ENCODE results near the gene ABITRAM.
"Not testable (repeated sequence)": the region's sequence is repeated elsewhere in the genome, so short reads cannot be mapped to it uniquely, and the experiment has no call there.

Gene ABITRAM, protein sequence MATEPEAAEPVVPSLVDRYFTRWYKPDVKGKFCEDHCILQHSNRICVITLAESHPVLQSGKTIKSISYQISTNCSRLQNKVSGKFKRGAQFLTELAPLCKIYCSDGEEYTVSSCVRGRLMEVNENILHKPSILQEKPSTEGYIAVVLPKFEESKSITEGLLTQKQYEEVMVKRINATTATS

GRCh38 chr9:108934323-108934893 lies at the start of gene ABITRAM:
TSS of gene ABITRAM (plus strand) at chr9:108934400. CDS start at chr9:108934487, 87 bp downstream.
- DNase-seq (ENCODE audit: low read depth in 2 of 3, low spot score in 1 of 3), result peak; percentile 42 to 71 (median 50)

DNA sequence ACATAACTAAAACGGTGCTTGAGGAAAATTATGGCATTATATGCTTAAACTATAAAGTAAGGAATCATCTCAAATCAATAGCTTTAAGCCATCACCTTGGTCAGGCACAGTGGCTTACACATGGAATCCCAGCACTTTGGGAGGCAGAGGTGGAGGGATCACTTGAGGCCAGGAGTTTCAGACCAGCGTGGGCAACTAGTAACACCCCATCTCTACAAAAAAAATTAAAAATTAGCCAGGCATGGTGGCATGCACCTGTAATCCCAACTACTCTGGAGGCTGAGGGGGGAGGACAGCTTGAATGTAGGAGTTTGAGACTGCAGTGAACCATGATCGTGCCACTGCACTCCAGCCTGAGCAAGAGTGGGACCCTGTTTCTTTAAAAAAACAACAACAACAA lies 49.5 kb upstream of the ABITRAM start:
- no peak for DNase-seq (ENCODE audit: low read depth in 2 of 3, low spot score in 1 of 3)

- peak; percentile 40 to 58 (median 57) for DNase-seq (ENCODE audit: low read depth in 2 of 3, low spot score in 1 of 3)
These were observed 48.4 kb upstream of the ABITRAM start for GRCh38 chr9:108885643-108886348.

DNA sequence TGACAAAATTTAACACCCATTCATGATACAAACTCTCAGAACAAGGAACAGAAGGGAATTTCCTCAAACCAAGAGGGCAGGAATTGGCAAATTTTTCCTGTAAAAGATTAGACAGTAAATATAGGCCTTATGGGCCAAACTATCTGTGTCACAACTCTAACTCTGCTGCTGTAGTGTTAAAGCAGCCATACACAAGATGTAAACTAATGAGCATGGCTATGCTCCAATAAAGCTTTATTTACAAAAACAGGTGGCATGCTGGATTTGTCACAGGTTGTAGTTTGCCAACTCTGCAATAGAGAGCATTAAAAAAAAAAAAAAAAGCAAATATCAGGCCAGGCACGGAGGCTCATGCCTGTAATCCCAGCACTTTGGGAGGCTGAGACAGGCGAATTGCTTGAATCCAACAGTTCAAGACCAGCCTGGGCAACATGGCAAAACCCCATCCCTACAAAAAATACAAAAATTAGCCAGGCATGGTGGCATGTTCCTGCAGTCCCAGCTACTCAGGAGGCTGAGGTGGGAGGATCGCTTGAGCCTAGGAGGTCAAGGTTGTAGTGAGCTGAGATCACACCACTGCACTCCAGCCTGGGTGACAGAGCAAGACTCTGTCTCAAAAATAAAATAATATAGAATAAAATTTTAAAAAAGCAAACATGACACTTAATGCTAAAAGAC lies 47.5 kb upstream of the ABITRAM start:
- DNase-seq (ENCODE audit: low read depth in 2 of 3, low spot score in 1 of 3), result not testable (repeated sequence)

DNA sequence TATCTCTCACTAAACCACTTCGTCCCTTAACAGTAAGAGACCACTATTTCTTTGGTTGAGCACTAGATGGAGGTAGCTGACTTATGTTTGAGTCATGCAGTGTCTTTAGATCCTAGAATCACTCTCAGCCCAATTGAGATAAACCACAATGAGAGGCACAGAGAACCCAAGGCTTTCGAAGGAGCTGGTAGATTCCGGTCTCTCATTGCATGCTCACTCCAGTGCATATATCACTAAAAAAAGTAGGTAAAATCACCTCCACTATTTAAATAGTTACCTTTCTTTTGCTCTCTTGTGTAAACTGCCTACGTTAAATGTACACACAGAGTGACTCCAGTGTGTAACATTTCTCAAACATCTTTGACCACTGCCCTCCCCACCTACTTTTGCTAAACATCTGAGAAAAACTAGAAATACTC lies 44.5 kb upstream of the ABITRAM start:
- DNase-seq (ENCODE audit: low read depth in 2 of 3, low spot score in 1 of 3), result no peak

DNA sequence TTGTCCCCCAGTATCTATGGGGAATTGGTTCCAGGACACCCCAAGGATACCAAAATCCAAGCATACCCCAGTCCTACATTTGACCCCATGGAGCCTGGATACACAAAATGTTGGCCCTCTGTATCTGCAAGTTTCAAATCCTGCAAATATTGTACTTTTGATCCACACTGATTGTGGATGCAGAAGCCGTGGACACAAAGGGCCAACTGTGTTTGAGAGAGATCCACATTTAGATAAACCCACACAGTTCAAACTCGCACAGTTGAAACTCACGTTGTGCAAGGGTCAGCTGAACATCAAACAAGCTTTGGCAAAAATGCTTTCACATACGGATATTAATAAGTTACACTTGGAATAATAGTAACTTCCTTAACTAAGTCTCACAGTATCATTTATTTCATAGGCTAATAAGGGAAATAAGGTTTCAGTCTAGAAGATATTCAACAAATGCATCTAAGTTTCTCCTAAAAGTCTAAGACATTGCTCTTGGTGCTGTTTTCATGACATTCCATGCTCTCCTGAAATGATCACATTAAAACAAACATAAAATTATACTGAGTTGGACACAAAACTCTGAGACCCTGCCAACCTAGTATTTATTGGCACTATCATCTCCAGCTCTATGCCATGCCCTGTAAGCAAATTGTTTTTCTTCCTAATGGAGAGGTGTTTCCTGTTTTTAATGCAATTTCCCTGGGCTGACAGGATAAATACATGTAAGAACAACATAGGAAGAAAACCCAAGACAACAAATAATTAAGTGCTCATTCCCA lies 39.8 kb upstream of the ABITRAM start:
- DNase-seq (ENCODE audit: low read depth in 2 of 3, low spot score in 1 of 3), result no peak

GRCh38 chr9:108897324-108898096 lies 36.7 kb upstream of the ABITRAM start:
- no peak for DNase-seq (ENCODE audit: low read depth in 2 of 3, low spot score in 1 of 3)

DNA sequence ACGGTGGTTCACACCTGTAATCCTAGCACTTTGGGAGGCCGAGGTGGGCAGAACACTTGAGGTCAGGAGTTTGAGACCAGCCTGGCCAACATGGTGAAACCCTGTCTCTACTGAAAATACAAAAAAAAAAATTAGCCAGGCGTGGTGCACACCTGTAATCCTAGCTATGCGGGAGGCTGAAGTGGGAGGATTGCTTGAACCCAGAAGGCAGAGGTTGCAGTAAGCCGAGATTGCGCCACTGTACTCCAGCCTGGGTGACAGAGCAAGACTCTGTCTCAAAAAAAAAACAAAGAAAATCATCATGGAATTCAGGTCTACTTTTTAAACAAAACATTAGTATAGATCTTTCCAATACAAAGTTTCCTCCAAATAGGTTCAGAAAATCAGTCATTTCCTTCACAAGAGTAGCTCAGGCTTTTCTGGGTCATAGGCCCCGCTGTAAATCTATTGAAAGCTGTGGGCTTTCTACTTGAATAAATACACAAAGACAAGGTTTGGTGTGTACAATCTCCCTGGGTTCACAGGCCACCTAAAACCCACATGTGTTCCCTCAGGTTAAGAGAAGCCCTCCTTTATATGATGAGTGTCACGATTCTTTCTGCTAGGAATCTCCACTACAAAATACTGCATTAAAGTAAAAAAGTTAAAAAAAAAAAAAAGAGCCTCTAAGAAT lies 35.0 kb upstream of the ABITRAM start:
- not testable (repeated sequence) for DNase-seq (ENCODE audit: low read depth in 2 of 3, low spot score in 1 of 3)

DNA sequence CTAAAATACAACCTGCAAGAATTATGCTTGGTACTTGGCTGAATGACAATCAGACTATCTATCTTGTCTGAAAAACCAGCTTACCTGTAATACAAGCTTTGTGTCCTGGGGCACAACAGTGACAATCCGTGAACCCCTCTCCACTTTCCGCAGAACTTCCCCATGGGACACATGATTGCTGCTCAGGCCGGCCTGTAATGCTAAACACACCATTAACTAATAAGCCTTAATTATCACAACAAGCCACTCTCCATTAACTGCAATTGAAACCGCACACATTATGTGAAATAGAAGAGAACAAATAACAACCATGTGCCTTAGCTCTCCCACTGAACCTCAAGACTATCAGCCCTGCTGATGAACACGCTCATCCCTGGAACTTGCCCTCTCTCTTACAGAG lies 34.0 kb upstream of the ABITRAM start:
- no peak for DNase-seq (ENCODE audit: low read depth in 2 of 3, low spot score in 1 of 3)

- no peak for DNase-seq (ENCODE audit: low read depth in 2 of 3, low spot score in 1 of 3)
These were observed 30.6 kb upstream of the ABITRAM start for GRCh38 chr9:108903420-108904103.

GRCh38 chr9:108904161-108904560 lies 30.0 kb upstream of the ABITRAM start:
- no peak for DNase-seq (ENCODE audit: low read depth in 2 of 3, low spot score in 1 of 3)

- DNase-seq (ENCODE audit: low read depth in 2 of 3, low spot score in 1 of 3), result no peak
These were observed 28.7 kb upstream of the ABITRAM start for GRCh38 chr9:108905494-108905893.

DNA sequence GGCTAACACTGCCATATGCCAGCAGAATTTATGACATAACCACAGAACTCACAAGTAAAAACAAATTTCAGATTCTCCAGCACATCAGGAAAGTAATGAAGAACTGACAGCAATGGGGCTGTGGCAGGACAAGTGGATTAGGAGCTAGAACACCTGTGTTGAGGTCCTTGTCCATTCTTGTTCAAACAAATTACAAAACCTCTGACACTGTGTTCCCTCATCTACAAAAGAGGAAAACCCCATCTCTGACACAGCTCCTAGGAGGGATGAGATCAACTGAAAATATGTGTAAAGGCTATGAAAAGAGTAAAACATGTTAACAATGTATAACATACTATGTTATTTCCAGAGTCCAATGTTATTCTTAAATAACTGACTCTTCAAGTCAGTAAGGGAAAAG lies 23.8 kb upstream of the ABITRAM start:
- DNase-seq (ENCODE audit: low read depth in 2 of 3, low spot score in 1 of 3), result no peak

DNA sequence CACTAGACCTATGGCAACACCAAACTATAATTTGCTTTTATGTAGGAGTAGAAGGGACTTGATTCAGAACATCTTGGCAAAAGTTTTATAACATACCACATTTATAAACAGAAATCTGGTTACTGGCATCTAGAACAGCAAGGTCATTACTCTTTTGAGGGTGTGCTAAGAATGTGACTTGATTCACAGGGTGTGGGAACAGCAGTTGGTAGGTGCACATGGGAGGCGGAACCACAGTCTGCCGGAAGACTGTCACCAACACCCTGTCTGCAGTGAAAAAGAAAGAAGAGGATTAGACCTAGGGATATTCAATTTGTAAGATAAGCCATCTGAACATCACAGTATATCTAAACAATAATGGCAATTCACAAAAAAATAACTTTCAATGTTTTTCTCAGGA lies 23.3 kb upstream of the ABITRAM start:
- no peak for DNase-seq (ENCODE audit: low read depth in 2 of 3, low spot score in 1 of 3)

- DNase-seq (ENCODE audit: low read depth in 2 of 3, low spot score in 1 of 3), result no peak
These were observed 22.4 kb upstream of the ABITRAM start for GRCh38 chr9:108911820-108912219.

DNA sequence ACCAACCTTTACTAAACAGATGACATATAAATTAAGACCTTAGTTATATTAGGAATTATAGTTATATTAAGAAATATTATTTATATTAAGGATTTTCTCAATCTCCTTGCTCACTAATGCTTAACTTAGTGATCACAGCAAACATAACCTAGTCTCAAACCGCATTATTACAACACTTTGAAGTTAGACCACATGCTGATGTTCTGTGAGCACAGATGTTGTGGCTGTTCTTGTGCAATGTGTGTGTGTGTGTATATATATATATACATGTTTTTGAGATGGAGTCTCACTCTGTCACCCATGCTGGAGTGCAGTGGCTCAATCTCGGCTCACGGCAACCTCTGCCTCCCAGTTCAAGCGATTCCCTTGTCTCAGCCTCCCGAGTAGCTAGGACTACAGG lies 20.8 kb upstream of the ABITRAM start:
- no peak for DNase-seq (ENCODE audit: low read depth in 2 of 3, low spot score in 1 of 3)

DNA sequence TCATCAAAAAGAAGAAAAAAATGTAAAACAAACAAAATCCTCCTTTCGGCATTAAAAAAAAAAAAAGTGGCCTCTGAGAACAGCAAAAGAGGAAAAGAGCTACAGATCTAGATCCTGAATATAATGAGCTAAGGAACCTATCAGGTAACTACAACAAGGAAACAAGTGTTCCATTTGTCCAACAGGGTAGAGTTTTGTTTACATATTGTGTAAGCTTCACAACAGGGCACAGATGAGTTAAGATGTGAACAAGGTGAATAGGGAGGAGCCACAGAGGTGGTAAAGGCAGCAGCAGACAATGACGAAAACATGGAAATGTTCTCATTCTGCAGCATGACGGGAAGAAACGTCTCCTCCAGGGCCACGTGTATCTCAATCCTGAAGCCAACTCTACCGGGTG lies 14.7 kb upstream of the ABITRAM start:
- DNase-seq (ENCODE audit: low read depth in 2 of 3, low spot score in 1 of 3), result no peak

GRCh38 chr9:108920401-108920800 lies 13.8 kb upstream of the ABITRAM start:
- DNase-seq (ENCODE audit: low read depth in 2 of 3, low spot score in 1 of 3), result not testable (repeated sequence)

DNA sequence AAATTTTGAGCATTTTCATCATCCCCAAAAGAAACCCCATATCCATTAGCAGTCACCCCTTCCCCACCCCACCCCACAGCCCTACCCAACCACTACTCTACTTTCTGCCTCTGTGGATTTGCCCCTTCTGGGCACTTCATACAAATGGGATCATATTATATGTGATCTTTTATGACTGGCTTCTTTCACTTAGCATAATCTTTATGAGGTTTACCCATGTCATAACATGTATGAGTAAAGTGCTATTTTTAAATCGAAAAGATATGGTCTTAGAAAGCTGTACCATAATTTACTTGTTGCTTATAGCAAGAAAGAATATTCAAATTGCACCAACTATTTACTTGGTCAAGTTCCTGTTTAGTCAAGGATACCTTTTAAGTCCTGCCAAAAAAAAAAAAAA lies 13.0 kb upstream of the ABITRAM start:
- no peak for DNase-seq (ENCODE audit: low read depth in 2 of 3, low spot score in 1 of 3)

Data from stimulated activated CD4-positive, alpha-beta T cell treated with anti-CD3 and anti-CD28 coated beads, Interleukin-12 subunit alpha, Interleukin-12 subunit beta, amount 100 ng/mL, for 48 hours (primary cell).